ENCODE data around the gene NUDT14. TPM values are rescaled to one million over a fixed set of nuclear protein-coding genes. Genes with fewer than 3 reads are reported as not detected.

The NUDT14 gene
- polyA plus RNA-seq, 1 donor from 2014 or later: 55.0 TPM

DNA sequence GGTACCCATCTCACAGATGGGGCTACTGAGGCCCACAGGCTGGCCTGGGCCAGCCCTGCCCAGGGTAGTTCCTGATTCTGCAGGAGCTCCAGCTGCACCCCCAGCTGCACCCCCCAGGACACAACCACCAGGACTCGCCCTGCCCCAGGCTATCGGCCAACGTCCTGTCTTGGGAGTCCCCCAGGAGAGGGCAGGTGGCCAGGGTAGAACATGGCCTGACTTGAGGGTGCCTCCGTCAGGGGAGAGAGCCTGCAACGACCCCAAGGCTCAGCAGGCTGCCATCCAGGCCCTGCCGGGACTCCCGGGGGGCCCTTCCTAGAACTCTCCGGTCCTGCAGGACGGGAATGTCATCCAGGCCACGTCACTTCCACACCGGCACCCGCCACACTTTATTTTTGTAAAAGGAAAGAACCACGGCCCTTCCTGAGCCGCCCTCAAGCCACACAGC lies 28.3 kb downstream of the NUDT14 start:
- TF ChIP-seq EZH2 (IDR thresholded peaks at IDR 0.05; ENCODE audit: borderline replicate concordance, insufficient read depth, low read length, poor library complexity, severe bottlenecking) (no peak), TAF1 (IDR thresholded peaks at IDR 0.05; ENCODE audit: low read depth) (no peak), POLR2AphosphoS5 (IDR thresholded peaks at IDR 0.05) (no peak), SMC3 (conservative IDR thresholded peaks at IDR 0.05; ENCODE audit: poor library complexity) (no peak), MXI1 (conservative IDR thresholded peaks at IDR 0.05; ENCODE audit: poor library complexity, severe bottlenecking) (no peak), EP300 (conservative IDR thresholded peaks at IDR 0.05; ENCODE audit: poor library complexity, severe bottlenecking) (no peak), RAD21 (conservative IDR thresholded peaks at IDR 0.05) (no peak)
- TF ChIP-seq, protein P1, sequence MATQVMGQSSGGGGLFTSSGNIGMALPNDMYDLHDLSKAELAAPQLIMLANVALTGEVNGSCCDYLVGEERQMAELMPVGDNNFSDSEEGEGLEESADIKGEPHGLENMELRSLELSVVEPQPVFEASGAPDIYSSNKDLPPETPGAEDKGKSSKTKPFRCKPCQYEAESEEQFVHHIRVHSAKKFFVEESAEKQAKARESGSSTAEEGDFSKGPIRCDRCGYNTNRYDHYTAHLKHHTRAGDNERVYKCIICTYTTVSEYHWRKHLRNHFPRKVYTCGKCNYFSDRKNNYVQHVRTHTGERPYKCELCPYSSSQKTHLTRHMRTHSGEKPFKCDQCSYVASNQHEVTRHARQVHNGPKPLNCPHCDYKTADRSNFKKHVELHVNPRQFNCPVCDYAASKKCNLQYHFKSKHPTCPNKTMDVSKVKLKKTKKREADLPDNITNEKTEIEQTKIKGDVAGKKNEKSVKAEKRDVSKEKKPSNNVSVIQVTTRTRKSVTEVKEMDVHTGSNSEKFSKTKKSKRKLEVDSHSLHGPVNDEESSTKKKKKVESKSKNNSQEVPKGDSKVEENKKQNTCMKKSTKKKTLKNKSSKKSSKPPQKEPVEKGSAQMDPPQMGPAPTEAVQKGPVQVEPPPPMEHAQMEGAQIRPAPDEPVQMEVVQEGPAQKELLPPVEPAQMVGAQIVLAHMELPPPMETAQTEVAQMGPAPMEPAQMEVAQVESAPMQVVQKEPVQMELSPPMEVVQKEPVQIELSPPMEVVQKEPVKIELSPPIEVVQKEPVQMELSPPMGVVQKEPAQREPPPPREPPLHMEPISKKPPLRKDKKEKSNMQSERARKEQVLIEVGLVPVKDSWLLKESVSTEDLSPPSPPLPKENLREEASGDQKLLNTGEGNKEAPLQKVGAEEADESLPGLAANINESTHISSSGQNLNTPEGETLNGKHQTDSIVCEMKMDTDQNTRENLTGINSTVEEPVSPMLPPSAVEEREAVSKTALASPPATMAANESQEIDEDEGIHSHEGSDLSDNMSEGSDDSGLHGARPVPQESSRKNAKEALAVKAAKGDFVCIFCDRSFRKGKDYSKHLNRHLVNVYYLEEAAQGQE (IDR thresholded peaks at IDR 0.05; ENCODE audit: borderline replicate concordance): no peak
- TF ChIP-seq, protein P2, sequence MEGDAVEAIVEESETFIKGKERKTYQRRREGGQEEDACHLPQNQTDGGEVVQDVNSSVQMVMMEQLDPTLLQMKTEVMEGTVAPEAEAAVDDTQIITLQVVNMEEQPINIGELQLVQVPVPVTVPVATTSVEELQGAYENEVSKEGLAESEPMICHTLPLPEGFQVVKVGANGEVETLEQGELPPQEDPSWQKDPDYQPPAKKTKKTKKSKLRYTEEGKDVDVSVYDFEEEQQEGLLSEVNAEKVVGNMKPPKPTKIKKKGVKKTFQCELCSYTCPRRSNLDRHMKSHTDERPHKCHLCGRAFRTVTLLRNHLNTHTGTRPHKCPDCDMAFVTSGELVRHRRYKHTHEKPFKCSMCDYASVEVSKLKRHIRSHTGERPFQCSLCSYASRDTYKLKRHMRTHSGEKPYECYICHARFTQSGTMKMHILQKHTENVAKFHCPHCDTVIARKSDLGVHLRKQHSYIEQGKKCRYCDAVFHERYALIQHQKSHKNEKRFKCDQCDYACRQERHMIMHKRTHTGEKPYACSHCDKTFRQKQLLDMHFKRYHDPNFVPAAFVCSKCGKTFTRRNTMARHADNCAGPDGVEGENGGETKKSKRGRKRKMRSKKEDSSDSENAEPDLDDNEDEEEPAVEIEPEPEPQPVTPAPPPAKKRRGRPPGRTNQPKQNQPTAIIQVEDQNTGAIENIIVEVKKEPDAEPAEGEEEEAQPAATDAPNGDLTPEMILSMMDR (IDR thresholded peaks at IDR 0.05; ENCODE audit: poor library complexity, severe bottlenecking): no peak
- H3K4me2 ChIP-seq (ENCODE audit: low read length): no peak overlapping the region
- no peaks in the 10 kb centered on the region for H3K79me2 ChIP-seq (replicated peaks; ENCODE audit: insufficient read depth, low read length)
- no peak overlapping the region for H3K4me3 ChIP-seq (ENCODE audit: low read length)
- H3K27me3 ChIP-seq (ENCODE audit: insufficient read depth, low read depth, low read length): no peaks in the 10 kb centered on the region
- no peaks in the 10 kb centered on the region for H3K9me3 ChIP-seq (ENCODE audit: low read length)
- H3K9me2 ChIP-seq (ENCODE audit: insufficient read depth, low read length): no peaks in the 10 kb centered on the region
- H2AFZ ChIP-seq (ENCODE audit: low read depth, low read length): no peak overlapping the region
- H3F3A ChIP-seq (ENCODE audit: insufficient read depth, low read length, poor library complexity, severe bottlenecking): no peaks in the 10 kb centered on the region
- H3K36me3 ChIP-seq (ENCODE audit: insufficient read depth, low read length): no peaks in the 10 kb centered on the region
- no peaks in the 10 kb centered on the region for H4K20me1 ChIP-seq (ENCODE audit: insufficient read depth)
- H3K27ac ChIP-seq (ENCODE audit: low read length): no peak overlapping the region
- no peak overlapping the region for H3K9ac ChIP-seq (ENCODE audit: low read length)

DNA sequence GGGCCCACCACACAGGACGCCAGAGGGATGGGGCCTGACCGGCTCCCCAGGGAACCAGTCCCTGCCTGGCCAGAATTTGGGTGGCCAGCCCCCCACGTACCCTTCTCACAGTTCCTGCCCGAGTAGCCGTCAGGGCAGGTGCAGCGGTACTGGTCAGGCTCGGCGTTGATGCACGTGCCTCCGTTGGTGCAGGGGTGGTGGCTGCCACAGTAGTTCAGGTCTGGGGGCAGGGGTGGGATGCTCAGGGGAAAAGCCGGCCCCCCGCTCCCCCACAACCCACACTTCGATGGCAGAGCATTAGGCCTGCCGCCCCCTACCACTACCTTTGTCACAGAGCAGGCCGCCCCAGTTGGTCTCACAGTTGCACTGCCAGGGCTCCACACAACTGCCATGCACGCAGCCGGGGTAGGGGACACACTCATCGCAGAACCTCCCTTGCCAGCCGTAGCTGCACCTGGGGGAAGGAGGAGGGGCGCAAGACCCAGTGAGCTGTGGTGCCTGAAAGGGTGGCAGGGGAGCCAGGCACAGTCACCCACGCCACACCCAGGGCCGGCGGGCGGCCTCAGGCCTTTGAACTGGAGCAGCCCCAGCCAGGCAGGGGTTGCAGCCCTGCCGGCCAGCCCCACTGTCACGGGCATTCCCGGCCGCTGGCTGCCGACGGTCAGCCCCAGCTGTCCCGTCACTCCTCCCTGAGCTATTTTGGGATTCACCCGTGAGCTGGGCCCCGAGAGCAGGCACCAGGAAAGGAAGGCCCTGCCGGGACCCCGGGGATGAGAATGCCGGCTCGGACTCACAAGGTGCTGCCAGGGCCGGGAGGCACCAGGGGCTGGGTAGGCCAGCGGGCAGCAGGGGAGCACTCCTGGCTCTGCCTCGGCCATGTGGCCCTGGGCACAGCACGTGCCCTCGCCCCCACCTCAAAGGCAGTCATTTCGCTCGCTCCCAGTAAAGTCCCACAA lies 29.0 kb downstream of the NUDT14 start:
- H3K27ac ChIP-seq (ENCODE audit: low read length): no peak overlapping the region
- H3K79me2 ChIP-seq (replicated peaks; ENCODE audit: insufficient read depth, low read length): no peaks in the 10 kb centered on the region
- H3K9me3 ChIP-seq (ENCODE audit: low read length): no peaks in the 10 kb centered on the region
- no peak overlapping the region for H2AFZ ChIP-seq (ENCODE audit: low read depth, low read length)
- H3F3A ChIP-seq (ENCODE audit: insufficient read depth, low read length, poor library complexity, severe bottlenecking): no peaks in the 10 kb centered on the region
- no peak overlapping the region for H3K4me3 ChIP-seq (ENCODE audit: low read length)
- TF ChIP-seq, protein P1 (IDR thresholded peaks at IDR 0.05; ENCODE audit: borderline replicate concordance): no peak
- TF ChIP-seq MXI1 (conservative IDR thresholded peaks at IDR 0.05; ENCODE audit: poor library complexity, severe bottlenecking): no peak
- no peak for TF ChIP-seq EZH2 (IDR thresholded peaks at IDR 0.05; ENCODE audit: borderline replicate concordance, insufficient read depth, low read length, poor library complexity, severe bottlenecking)
- TF ChIP-seq RAD21 (conservative IDR thresholded peaks at IDR 0.05): no peak
- no peak for TF ChIP-seq SMC3 (conservative IDR thresholded peaks at IDR 0.05; ENCODE audit: poor library complexity)
- no peak for TF ChIP-seq TAF1 (IDR thresholded peaks at IDR 0.05; ENCODE audit: low read depth)
- no peak for TF ChIP-seq POLR2AphosphoS5 (IDR thresholded peaks at IDR 0.05)
- H3K36me3 ChIP-seq (ENCODE audit: insufficient read depth, low read length): no peaks in the 10 kb centered on the region
- H3K27me3 ChIP-seq (ENCODE audit: insufficient read depth, low read depth, low read length): no peaks in the 10 kb centered on the region
- H3K9ac ChIP-seq (ENCODE audit: low read length): no peak overlapping the region
- no peaks in the 10 kb centered on the region for H4K20me1 ChIP-seq (ENCODE audit: insufficient read depth)
- H3K4me2 ChIP-seq (ENCODE audit: low read length): no peak overlapping the region
- H3K9me2 ChIP-seq (ENCODE audit: insufficient read depth, low read length): no peaks in the 10 kb centered on the region

Data from neural cell (in vitro differentiated cells).